ENCODE results near the gene IFITM2. TPM values are rescaled to one million over a fixed set of nuclear protein-coding genes. Genes with fewer than 3 reads are reported as not detected.
A peak's percentile ranks its signal among the peaks of the same experiment; 100 is the strongest.

The IFITM2 gene
- total and polyA plus RNA-seq, 4 donors: 8.5 to 1,441 (median 404) TPM

GRCh38 chr11:278001-278951 is 29.3 kb upstream of the IFITM2 start, which contains the start of gene NLRP6:
Gene NLRP6, plus strand, starts transcription at chr11:278407. Its CDS starts 163 bp downstream, at chr11:278570.
- Histone ChIP-seq H3K36me3 (ENCODE audit: control insufficient read depth in 4 of 4, insufficient read depth in 3 of 4, low read depth in 1 of 4, low read length in 3 of 4) (no peaks in the 10 kb centered on the region), H3K4me3 (ENCODE audit: low read depth in 1 of 3, low read length in 3 of 3) (peak within 1 kb of the TSS; percentile 56 to 65 (median 61)), H3K9ac (ENCODE audit: low read depth in 1 of 2, low read length in 2 of 2) (no peak within 1 kb of the TSS), H3K27me3 (ENCODE audit: control insufficient read depth in 4 of 4, insufficient read depth in 4 of 4, low read length in 3 of 4) (no peaks in the 10 kb centered on the region), H3K27ac (ENCODE audit: low read depth in 1 of 2, low read length in 2 of 2) (no peak within 1 kb of the TSS), H3K4me1 (ENCODE audit: control insufficient read depth in 4 of 4, insufficient read depth in 4 of 4, low read length in 3 of 4) (peaks cover 12 to 43% (median 30%) of the 10 kb centered on the region in 4 donors), H3K9me3 (ENCODE audit: control insufficient read depth in 4 of 4, low read length in 3 of 4) (no peaks in the 10 kb centered on the region)
- TF ChIP-seq EGR1 (IDR thresholded peaks at IDR 0.05; ENCODE audit: low read depth in 2 of 2) (no peak), JUND (IDR thresholded peaks at IDR 0.05) (no peak), NR2F2 (IDR thresholded peaks at IDR 0.05) (no peak), HNF4G (IDR thresholded peaks at IDR 0.05) (no peak), RXRA (IDR thresholded peaks at IDR 0.05) (no peak)
- DNase-seq (ENCODE audit: low spot score): no peak
- WGBS: 73% methylated on average over 21 of the region's 21 CpGs

GRCh38 chr11:279040-279965 is 28.3 kb upstream of the IFITM2 start:
- H3K27me3 ChIP-seq (ENCODE audit: control insufficient read depth in 4 of 4, insufficient read depth in 4 of 4, low read length in 3 of 4): no peaks in the 10 kb centered on the region
- peak overlapping the region in 1 of 2 donors; percentile 52 for H3K9ac ChIP-seq (ENCODE audit: low read depth in 1 of 2, low read length in 2 of 2)
- H3K4me1 ChIP-seq (ENCODE audit: control insufficient read depth in 4 of 4, insufficient read depth in 4 of 4, low read length in 3 of 4): peaks cover 12 to 43% (median 30%) of the 10 kb centered on the region in 4 donors
- WGBS: 13% methylated on average over 97 of the region's 97 CpGs
- peak overlapping the region; percentile 68 to 72 for H3K27ac ChIP-seq (ENCODE audit: low read depth in 1 of 2, low read length in 2 of 2)
- TF ChIP-seq CTCF (IDR thresholded peaks at IDR 0.05; ENCODE audit: low read depth, low read length, missing input control) (no peak), RXRA (IDR thresholded peaks at IDR 0.05) (no peak), GABPA (IDR thresholded peaks at IDR 0.05 in 1 of 2, conservative IDR thresholded peaks at IDR 0.05 in 1 of 2) (no peak), FOXA1 (IDR thresholded peaks at IDR 0.05) (no peak), MAX (IDR thresholded peaks at IDR 0.05) (no peak), NR2F2 (IDR thresholded peaks at IDR 0.05) (no peak), EGR1 (IDR thresholded peaks at IDR 0.05; ENCODE audit: low read depth in 2 of 2) (no peak), YY1 (IDR thresholded peaks at IDR 0.05) (no peak), JUND (IDR thresholded peaks at IDR 0.05) (no peak), FOXA2 (IDR thresholded peaks at IDR 0.05) (no peak), RAD21 (IDR thresholded peaks at IDR 0.05) (no peak), TAF1 (conservative IDR thresholded peaks at IDR 0.05) (no peak), ZBTB33 (IDR thresholded peaks at IDR 0.05) (no peak), HNF4A (conservative IDR thresholded peaks at IDR 0.05) (no peak), SP1 (IDR thresholded peaks at IDR 0.05) (no peak)
- TF ChIP-seq, protein P1, sequence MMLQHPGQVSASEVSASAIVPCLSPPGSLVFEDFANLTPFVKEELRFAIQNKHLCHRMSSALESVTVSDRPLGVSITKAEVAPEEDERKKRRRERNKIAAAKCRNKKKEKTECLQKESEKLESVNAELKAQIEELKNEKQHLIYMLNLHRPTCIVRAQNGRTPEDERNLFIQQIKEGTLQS (IDR thresholded peaks at IDR 0.05): no peak
- TF ChIP-seq, protein P2, sequence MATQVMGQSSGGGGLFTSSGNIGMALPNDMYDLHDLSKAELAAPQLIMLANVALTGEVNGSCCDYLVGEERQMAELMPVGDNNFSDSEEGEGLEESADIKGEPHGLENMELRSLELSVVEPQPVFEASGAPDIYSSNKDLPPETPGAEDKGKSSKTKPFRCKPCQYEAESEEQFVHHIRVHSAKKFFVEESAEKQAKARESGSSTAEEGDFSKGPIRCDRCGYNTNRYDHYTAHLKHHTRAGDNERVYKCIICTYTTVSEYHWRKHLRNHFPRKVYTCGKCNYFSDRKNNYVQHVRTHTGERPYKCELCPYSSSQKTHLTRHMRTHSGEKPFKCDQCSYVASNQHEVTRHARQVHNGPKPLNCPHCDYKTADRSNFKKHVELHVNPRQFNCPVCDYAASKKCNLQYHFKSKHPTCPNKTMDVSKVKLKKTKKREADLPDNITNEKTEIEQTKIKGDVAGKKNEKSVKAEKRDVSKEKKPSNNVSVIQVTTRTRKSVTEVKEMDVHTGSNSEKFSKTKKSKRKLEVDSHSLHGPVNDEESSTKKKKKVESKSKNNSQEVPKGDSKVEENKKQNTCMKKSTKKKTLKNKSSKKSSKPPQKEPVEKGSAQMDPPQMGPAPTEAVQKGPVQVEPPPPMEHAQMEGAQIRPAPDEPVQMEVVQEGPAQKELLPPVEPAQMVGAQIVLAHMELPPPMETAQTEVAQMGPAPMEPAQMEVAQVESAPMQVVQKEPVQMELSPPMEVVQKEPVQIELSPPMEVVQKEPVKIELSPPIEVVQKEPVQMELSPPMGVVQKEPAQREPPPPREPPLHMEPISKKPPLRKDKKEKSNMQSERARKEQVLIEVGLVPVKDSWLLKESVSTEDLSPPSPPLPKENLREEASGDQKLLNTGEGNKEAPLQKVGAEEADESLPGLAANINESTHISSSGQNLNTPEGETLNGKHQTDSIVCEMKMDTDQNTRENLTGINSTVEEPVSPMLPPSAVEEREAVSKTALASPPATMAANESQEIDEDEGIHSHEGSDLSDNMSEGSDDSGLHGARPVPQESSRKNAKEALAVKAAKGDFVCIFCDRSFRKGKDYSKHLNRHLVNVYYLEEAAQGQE (IDR thresholded peaks at IDR 0.05): no peak
- no peaks in the 10 kb centered on the region for H3K36me3 ChIP-seq (ENCODE audit: control insufficient read depth in 4 of 4, insufficient read depth in 3 of 4, low read depth in 1 of 4, low read length in 3 of 4)
- peak overlapping the region; percentile 56 to 65 (median 61) for H3K4me3 ChIP-seq (ENCODE audit: low read depth in 1 of 3, low read length in 3 of 3)
- no peaks in the 10 kb centered on the region for H3K9me3 ChIP-seq (ENCODE audit: control insufficient read depth in 4 of 4, low read length in 3 of 4)
- DNase-seq (ENCODE audit: low spot score): no peak

Measured in liver (tissue), 9 donors.